Left ventricle myocardium inferior (tissue), 1 donor: ENCODE results near the gene EID1. TPM values are rescaled to one million over a fixed set of nuclear protein-coding genes. Genes with fewer than 3 reads are reported as not detected.

Source experiments
- DNase-seq: peaks from one replicate; pipeline ENCODE4 v3.0.0-alpha.2; 2020
- H3K27ac ChIP-seq: fragments of 200-600 bp; replicated peaks from 2 replicates; pipeline ENCODE4 v1.8.0; 2021
- H3K27me3 ChIP-seq: fragments of 200-600 bp; 2 replicates; pipeline ENCODE4 v1.8.0; 2021; ENCODE audit warnings: low read depth
- H3K36me3 ChIP-seq: fragments of 200-600 bp; 2 replicates; pipeline ENCODE4 v1.8.0; 2021
- H3K4me1 ChIP-seq: fragments of 200-600 bp; 2 replicates; pipeline ENCODE4 v1.8.0; 2021
- H3K4me3 ChIP-seq: fragments of 200-600 bp; 2 replicates; pipeline ENCODE4 v1.8.0; 2021; ENCODE audit warnings: mild to moderate bottlenecking, moderate library complexity
- H3K9me3 ChIP-seq: fragments of 200-600 bp; replicated peaks from 2 replicates; pipeline ENCODE4 v1.8.0; 2021
- intact Hi-C: fragments of 100-400 bp; cut with micrococcal nuclease; formaldehyde crosslinking; loops from one replicate; pipeline ENCODE4 v1.11.0; 2022
- long read RNA-seq: library from polyadenylated mRNA; unstranded; transcript quantifications from one replicate; pipeline ENCODE4 v2.0.0, GENCODE V29; 2021
- total RNA-seq: library from RNA; stranded (reverse); fragmentation: NEBNext Ultra II Directional; extraction: Animal tissue kit (Norgen Biotek cat#: 25700); gene quantifications from one replicate; pipeline ENCODE4 v1.2.1, GENCODE V29; 2021
- TF ChIP-seq, protein P1 (sequence below): fragments of 200-600 bp; IDR thresholded peaks from 2 replicates; pipeline ENCODE4 v1.8.0; 2021; ENCODE audit warnings: antibody characterized with exemption, mild to moderate bottlenecking, borderline replicate concordance
- donor health status: DM: no; HTN: yes; CAD: no; lungs with severe emphysema.

The EID1 gene, protein sequence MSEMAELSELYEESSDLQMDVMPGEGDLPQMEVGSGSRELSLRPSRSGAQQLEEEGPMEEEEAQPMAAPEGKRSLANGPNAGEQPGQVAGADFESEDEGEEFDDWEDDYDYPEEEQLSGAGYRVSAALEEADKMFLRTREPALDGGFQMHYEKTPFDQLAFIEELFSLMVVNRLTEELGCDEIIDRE
- total RNA-seq = 227 TPM
- long read RNA-seq, transcript EID1-201 (1 exons, 2,298 nt) = major isoform, 420 of 420 reads
- long read RNA-seq, partial matches to known transcripts = 0 of 420 reads
- long read RNA-seq, other reads (novel, unspliced or antisense) = 0 of 420 reads

GRCh38 chr15:48877630-48878595 is at the start of gene EID1:
Gene EID1, plus strand, starts transcription at chr15:48878134. Its CDS starts 43 bp downstream, at chr15:48878177.
- Histone ChIP-seq H3K27ac (peak within 1 kb of the TSS; percentile 94), H3K4me1 (peaks cover 27% of the 10 kb centered on the region), H3K36me3 (no peaks in the 10 kb centered on the region), H3K4me3 (peak within 1 kb of the TSS; percentile 78), H3K9me3 (no peaks in the 10 kb centered on the region), H3K27me3 (no peaks in the 10 kb centered on the region)
- TF ChIP-seq, protein P1, sequence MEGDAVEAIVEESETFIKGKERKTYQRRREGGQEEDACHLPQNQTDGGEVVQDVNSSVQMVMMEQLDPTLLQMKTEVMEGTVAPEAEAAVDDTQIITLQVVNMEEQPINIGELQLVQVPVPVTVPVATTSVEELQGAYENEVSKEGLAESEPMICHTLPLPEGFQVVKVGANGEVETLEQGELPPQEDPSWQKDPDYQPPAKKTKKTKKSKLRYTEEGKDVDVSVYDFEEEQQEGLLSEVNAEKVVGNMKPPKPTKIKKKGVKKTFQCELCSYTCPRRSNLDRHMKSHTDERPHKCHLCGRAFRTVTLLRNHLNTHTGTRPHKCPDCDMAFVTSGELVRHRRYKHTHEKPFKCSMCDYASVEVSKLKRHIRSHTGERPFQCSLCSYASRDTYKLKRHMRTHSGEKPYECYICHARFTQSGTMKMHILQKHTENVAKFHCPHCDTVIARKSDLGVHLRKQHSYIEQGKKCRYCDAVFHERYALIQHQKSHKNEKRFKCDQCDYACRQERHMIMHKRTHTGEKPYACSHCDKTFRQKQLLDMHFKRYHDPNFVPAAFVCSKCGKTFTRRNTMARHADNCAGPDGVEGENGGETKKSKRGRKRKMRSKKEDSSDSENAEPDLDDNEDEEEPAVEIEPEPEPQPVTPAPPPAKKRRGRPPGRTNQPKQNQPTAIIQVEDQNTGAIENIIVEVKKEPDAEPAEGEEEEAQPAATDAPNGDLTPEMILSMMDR = no peak
- intact Hi-C loops = loop anchor here (10.0 kb wide), 1 partner anchor 87 kb away; the partner anchor contains the start of gene SHC4
- DNase-seq = peak; percentile 92

DNA sequence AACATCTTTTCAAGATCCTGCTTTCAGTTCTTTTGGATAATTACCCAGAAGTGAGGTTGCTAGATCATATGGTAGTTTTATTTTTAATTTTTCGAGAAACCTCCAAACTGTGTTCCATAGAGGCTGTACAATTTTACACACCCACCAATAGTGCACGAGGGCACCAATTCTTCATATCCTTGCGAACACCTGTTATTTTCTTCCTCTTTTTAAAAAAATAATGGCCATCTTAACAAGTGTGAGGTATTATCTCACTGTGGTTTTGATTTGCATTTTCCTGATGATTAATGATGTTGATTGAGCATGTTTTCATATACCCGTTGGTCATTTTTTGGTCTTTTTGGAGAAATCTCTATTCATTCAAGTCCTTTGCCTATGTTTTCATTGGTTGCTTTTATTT is 49.5 kb upstream of the EID1 start:
- no peaks in the 10 kb centered on the region for H3K27me3 ChIP-seq
- DNase-seq = no peak
- TF ChIP-seq, protein P1 = no peak
- peaks cover 6% of the 10 kb centered on the region for H3K36me3 ChIP-seq
- intact Hi-C loops = no loop called here
- no peak overlapping the region for H3K4me3 ChIP-seq
- H3K9me3 ChIP-seq = peaks cover 20% of the 10 kb centered on the region
- H3K27ac ChIP-seq = no peak overlapping the region
- no peaks in the 10 kb centered on the region for H3K4me1 ChIP-seq

- TF ChIP-seq, protein P1 = no peak
- intact Hi-C loops = no loop called here
- H3K4me1 ChIP-seq = no peaks in the 10 kb centered on the region
- no peak overlapping the region for H3K4me3 ChIP-seq
- H3K36me3 ChIP-seq = peaks cover 10% of the 10 kb centered on the region
- no peak overlapping the region for H3K27ac ChIP-seq
- no peak for DNase-seq
- no peaks in the 10 kb centered on the region for H3K27me3 ChIP-seq
- peaks cover 24% of the 10 kb centered on the region for H3K9me3 ChIP-seq
Measured at GRCh38 chr15:48828906-48829305, 49.0 kb upstream of the EID1 start.

DNA sequence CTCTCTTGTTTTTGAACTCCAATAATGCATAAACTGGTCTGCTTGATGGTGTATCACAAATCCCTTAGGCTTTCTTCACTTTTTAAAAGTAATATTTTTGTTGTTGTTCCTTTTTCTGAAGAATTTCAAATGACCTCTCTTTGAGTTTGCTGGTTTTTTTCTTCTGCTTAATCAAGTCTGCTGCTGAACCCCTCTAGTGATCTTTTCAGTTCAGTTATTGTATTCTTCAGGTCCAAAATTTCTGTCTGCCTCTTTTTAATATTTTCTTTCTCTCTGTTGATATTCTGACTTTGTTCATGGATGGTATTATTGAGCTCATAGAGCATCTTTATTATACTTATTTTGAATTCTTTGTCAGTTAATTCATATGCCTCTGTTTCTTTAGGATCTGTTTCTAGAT is 45.3 kb upstream of the EID1 start:
- no peak for DNase-seq
- H3K27ac ChIP-seq = no peak overlapping the region
- peaks cover 10% of the 10 kb centered on the region for H3K36me3 ChIP-seq
- no peaks in the 10 kb centered on the region for H3K4me1 ChIP-seq
- peaks cover 24% of the 10 kb centered on the region for H3K9me3 ChIP-seq
- H3K4me3 ChIP-seq = no peak overlapping the region
- no peaks in the 10 kb centered on the region for H3K27me3 ChIP-seq
- intact Hi-C loops = no loop called here
- TF ChIP-seq, protein P1 = no peak

DNA sequence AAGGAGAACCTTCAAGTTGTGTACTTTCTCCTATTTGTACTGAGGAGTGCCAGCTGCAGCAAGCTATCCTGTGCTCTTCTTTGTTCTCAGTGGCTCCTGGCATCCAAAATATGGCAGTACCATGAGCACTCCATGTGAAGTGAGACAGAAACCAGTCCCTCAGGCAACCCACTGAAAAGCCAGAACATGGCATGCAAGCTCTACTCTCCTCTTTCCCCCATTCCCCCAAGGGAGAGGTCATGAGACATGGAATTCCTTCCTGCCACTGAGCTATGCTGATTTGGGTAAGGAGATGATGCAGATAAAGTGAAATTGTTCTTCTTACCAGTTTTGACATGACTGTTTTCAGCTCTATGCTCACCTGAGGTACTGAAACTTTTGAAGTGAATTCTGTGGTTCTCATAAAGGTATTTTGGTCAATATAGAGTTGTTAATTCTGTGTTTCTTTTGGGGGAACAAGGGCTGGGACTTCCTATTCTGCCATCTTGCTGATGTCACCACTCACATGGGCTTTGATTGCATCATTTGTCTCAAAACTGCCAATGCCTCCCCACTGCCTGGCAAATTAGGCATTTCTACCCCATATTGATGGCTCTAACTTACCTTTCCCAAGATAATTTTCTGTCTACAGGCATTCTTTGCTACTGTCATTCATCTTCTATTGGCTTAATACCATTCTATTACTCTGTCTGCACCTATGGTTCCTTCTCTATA is 44.3 kb upstream of the EID1 start:
- Histone ChIP-seq H3K4me1 (no peaks in the 10 kb centered on the region), H3K27me3 (no peaks in the 10 kb centered on the region), H3K9me3 (peaks cover 24% of the 10 kb centered on the region), H3K27ac (no peak overlapping the region), H3K36me3 (peaks cover 10% of the 10 kb centered on the region), H3K4me3 (no peak overlapping the region)
- intact Hi-C loops = no loop called here
- no peak for DNase-seq
- TF ChIP-seq, protein P1 = no peak
